ENCODE data around the gene ARHGAP25. TPM values are rescaled to one million over a fixed set of nuclear protein-coding genes. Genes with fewer than 3 reads are reported as not detected.
A peak's percentile ranks its signal among the peaks of the same experiment; 100 is the strongest.
"Not testable (repeated sequence)": the region's sequence is repeated elsewhere in the genome, so short reads cannot be mapped to it uniquely, and the experiment has no call there.

The ARHGAP25 gene
- total RNA-seq, 1 donor, result 3.0 TPM

DNA sequence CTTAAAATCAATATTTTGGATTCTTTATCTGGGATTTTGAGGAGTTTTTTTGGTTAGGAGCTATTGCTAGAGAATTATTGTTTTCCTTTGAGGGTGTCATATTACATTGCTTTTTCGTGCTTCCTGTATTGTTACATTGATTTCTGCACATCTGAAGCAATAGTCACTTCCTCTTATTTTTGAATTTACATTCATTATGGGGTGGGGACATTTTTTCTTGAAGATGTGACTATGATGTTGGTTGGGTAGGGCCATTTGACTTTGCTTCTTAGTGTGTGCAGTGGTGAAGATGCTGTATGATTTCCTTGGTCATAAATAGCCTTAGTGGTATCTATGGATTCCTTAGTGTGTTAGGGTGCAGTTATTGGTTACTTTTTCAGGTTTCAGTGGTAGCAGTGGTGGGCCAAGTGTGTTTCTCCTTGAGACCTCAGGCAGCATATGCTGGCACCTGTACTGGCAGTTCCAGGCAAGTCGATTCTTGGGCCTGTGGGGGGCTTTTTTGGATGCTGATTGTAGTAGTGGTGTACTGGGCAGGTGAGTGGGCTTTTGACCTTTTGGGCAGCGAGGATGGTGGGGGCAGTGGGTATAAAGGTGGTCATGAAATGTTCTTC is 61.8 kb downstream of the ARHGAP25 start:
- TF ChIP-seq, protein P1, sequence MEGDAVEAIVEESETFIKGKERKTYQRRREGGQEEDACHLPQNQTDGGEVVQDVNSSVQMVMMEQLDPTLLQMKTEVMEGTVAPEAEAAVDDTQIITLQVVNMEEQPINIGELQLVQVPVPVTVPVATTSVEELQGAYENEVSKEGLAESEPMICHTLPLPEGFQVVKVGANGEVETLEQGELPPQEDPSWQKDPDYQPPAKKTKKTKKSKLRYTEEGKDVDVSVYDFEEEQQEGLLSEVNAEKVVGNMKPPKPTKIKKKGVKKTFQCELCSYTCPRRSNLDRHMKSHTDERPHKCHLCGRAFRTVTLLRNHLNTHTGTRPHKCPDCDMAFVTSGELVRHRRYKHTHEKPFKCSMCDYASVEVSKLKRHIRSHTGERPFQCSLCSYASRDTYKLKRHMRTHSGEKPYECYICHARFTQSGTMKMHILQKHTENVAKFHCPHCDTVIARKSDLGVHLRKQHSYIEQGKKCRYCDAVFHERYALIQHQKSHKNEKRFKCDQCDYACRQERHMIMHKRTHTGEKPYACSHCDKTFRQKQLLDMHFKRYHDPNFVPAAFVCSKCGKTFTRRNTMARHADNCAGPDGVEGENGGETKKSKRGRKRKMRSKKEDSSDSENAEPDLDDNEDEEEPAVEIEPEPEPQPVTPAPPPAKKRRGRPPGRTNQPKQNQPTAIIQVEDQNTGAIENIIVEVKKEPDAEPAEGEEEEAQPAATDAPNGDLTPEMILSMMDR (IDR thresholded peaks at IDR 0.05; ENCODE audit: insufficient read depth, low read depth, low read length), result no peak
- H3K4me3 ChIP-seq (ENCODE audit: low read depth, low read length), result no peak overlapping the region
- no peak for DNase-seq (ENCODE audit: low read depth)

DNA sequence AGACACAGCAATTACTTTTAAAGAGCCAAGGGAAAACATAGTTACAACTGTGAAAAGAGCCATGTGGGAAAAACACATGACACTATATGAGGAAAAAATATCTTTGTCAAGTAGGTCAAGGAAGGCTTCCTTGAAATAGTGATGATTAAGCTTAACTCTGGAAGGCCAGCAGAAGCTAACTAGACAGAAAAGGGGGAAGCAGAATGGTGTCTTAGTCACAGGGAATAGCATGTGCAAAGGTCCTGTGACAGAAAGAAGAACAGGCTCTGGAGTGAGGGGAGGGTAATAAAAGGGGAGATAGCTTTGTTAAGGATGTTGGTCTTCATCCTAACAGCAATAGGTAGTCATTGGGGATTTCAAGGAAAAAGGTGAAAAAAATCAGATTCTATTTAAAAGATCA is 64.0 kb downstream of the ARHGAP25 start:
- H3K4me3 ChIP-seq (ENCODE audit: low read depth, low read length), result no peak overlapping the region
- peak; percentile 20 for DNase-seq (ENCODE audit: low read depth)
- TF ChIP-seq, protein P1 (IDR thresholded peaks at IDR 0.05; ENCODE audit: insufficient read depth, low read depth, low read length), result no peak

DNA sequence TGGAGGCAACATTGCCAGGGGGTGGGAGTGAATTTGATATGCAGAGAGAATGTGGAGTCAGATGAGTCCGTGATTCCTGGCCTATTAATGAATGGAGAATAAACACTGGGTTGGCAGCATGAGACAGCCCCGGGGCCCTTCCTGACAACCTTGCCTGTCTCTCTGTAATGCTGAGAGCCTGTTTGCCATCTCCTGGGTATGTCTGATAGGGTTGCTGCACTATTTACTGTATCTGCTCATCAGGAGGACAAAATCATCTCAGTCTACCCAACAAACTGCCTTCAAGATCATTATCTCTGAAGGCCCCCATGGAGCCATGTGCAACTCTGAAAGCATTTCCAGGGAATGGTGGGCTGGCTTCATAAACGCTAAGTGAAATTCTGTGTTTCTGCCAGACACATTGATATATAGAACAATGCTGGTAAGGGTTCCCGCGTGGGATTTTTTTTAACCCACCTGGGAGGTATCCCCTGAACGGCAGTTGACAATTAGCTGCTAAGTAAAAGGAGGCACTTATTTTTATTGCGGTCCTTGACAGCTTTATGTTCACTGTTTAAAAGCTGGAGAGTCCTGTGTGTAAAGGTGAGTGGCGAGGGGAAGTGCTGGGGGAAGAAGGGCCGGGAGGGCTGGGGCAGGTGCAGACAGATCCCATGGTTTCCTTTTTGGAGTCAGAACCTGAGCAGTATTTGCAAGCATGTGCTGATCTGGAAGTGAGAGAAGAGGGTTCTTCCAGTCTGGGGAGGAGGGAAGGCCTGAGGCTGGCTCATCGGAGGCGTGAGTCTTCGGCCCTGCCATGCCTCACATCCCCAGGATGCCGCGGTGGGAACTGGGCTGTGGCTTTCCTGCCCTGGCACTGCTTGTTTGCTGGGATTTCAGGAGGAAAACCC is 64.8 kb downstream of the ARHGAP25 start:
- DNase-seq (ENCODE audit: low read depth), result no peak
- TF ChIP-seq, protein P1 (IDR thresholded peaks at IDR 0.05; ENCODE audit: insufficient read depth, low read depth, low read length), result no peak
- no peak overlapping the region for H3K4me3 ChIP-seq (ENCODE audit: low read depth, low read length)

DNA sequence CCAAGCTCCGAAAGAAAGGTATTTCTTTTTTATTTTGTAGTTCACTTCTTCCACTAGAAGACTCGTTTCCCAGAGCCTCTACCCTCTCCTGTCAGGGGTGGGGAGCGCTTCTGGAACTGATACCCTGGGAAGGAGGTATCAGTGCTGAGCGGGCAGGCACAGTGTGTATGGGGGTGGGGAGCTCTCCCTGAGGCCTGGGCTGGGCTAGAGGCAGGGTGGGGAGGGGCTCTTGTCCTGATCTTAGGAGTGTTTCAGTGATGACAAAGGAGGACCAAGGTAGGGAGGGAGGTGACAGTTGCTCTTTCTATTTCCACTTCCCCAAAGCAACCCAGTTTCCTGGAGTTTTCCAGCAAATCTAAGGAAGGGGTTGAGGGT is 65.4 kb downstream of the ARHGAP25 start:
- no peak for DNase-seq (ENCODE audit: low read depth)
- H3K4me3 ChIP-seq (ENCODE audit: low read depth, low read length), result no peak overlapping the region
- TF ChIP-seq, protein P1 (IDR thresholded peaks at IDR 0.05; ENCODE audit: insufficient read depth, low read depth, low read length), result no peak

DNA sequence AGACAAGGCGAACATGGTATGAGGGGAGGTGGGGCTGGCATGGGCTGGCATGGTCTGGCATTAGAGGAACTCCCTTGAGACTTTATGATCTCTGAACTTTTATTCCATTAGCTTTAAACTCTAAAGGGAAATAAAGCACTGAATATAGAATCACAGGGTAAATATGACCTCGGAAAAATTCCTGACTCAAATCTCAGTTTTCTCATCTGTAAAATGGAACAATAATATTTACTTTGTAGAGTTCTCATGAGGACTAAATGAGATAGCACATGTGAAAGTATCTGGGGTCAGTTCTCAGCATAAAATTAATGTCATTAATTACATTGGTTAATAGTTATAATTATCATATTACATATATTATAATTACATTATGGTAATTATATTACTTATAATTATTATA is 65.9 kb downstream of the ARHGAP25 start:
- TF ChIP-seq, protein P1 (IDR thresholded peaks at IDR 0.05; ENCODE audit: insufficient read depth, low read depth, low read length), result no peak
- no peak for DNase-seq (ENCODE audit: low read depth)
- H3K4me3 ChIP-seq (ENCODE audit: low read depth, low read length), result no peak overlapping the region

GRCh38 chr2:68802161-68802560 is 67.5 kb downstream of the ARHGAP25 start:
- not testable (repeated sequence) for DNase-seq (ENCODE audit: low read depth); H3K4me3 ChIP-seq (ENCODE audit: low read depth, low read length)

DNA sequence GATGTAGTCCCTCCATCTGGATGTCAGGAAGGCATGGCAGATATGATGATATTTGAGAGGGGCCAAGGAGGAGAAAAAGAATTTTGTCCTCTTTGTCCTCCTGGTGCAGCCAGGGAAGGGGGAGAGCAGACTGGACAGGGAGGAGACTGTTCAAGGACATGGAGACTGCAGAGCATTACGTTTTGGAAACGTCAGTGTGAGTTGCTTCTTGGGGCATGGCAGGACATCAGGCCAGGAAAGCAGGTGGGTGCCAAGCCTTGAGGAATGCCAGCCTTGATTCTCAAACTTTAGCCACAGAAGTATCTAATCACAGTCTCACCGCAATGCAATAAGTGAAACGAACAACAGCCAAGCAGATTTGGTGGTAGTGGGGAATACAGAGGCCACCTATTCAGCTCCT is 70.4 kb downstream of the ARHGAP25 start:
- no peak overlapping the region for H3K4me3 ChIP-seq (ENCODE audit: low read depth, low read length)
- TF ChIP-seq, protein P1 (IDR thresholded peaks at IDR 0.05; ENCODE audit: insufficient read depth, low read depth, low read length), result no peak
- DNase-seq (ENCODE audit: low read depth), result no peak

Data from fibroblast of villous mesenchyme (primary cell).